ENCODE measurements around the gene DIAPH1. TPM values are rescaled to one million over a fixed set of nuclear protein-coding genes. Genes with fewer than 3 reads are reported as not detected.

Gene DIAPH1
- total RNA-seq, 3 donors from 2014 or later: 58.8 to 64.8 (median 63.6) TPM

- no peaks in the 10 kb centered on the region for H3K36me3 ChIP-seq
- no peaks in the 10 kb centered on the region for H3K9me3 ChIP-seq
- H3K27ac ChIP-seq: peak overlapping the region in 1 of 2 donors; percentile 41
- intact Hi-C loops (cut with DNase I; ENCODE audit: low total_unique reads): no loop called here
- H3K27me3 ChIP-seq: no peaks in the 10 kb centered on the region
- TF ChIP-seq CTCF (IDR thresholded peaks at IDR 0.05): no peak
- TF ChIP-seq POLR2A (IDR thresholded peaks at IDR 0.05): no peak
- TF ChIP-seq POLR2AphosphoS5 (IDR thresholded peaks at IDR 0.05): no peak
- H3K4me1 ChIP-seq: peaks cover 0 to 14% of the 10 kb centered on the region in 2 donors
- DNase-seq (ENCODE audit: low spot score in 2 of 2): no peak
- peak overlapping the region; percentile 71 to 78 (median 74) for H3K4me3 ChIP-seq
Observed at GRCh38 chr5:141477815-141478214, 141.0 kb downstream of the DIAPH1 start.

GRCh38 chr5:141477044-141477575 lies 141.7 kb downstream of the DIAPH1 start:
- Histone ChIP-seq H3K36me3 (no peaks in the 10 kb centered on the region), H3K9me3 (no peaks in the 10 kb centered on the region), H3K4me3 (peak overlapping the region; percentile 71 to 78 (median 74)), H3K27ac (peak overlapping the region; percentile 93 to 94), H3K27me3 (no peaks in the 10 kb centered on the region), H3K4me1 (peaks cover 0 to 14% of the 10 kb centered on the region in 2 donors)
- TF ChIP-seq CTCF (IDR thresholded peaks at IDR 0.05) (no peak), POLR2A (IDR thresholded peaks at IDR 0.05) (no peak), POLR2AphosphoS5 (IDR thresholded peaks at IDR 0.05) (no peak)
- no peak for DNase-seq (ENCODE audit: low spot score in 2 of 2)
- intact Hi-C loops (cut with DNase I; ENCODE audit: low total_unique reads): no loop called here

- H3K9me3 ChIP-seq: no peaks in the 10 kb centered on the region
- TF ChIP-seq CTCF (IDR thresholded peaks at IDR 0.05) (no peak), POLR2A (IDR thresholded peaks at IDR 0.05) (no peak), POLR2AphosphoS5 (IDR thresholded peaks at IDR 0.05) (peak in 1 of 3 donors; percentile 7)
- H3K27me3 ChIP-seq: no peaks in the 10 kb centered on the region
- peaks cover 0 to 14% of the 10 kb centered on the region in 2 donors for H3K4me1 ChIP-seq
- H3K27ac ChIP-seq: peak overlapping the region; percentile 93 to 94
- peak in 1 of 2 donors; percentile 54 for DNase-seq (ENCODE audit: low spot score in 2 of 2)
- intact Hi-C loops (cut with DNase I; ENCODE audit: low total_unique reads): no loop called here
- no peaks in the 10 kb centered on the region for H3K36me3 ChIP-seq
- peak overlapping the region; percentile 71 to 78 (median 74) for H3K4me3 ChIP-seq
Observed at GRCh38 chr5:141476132-141476911, 142.5 kb downstream of the DIAPH1 start.

DNA sequence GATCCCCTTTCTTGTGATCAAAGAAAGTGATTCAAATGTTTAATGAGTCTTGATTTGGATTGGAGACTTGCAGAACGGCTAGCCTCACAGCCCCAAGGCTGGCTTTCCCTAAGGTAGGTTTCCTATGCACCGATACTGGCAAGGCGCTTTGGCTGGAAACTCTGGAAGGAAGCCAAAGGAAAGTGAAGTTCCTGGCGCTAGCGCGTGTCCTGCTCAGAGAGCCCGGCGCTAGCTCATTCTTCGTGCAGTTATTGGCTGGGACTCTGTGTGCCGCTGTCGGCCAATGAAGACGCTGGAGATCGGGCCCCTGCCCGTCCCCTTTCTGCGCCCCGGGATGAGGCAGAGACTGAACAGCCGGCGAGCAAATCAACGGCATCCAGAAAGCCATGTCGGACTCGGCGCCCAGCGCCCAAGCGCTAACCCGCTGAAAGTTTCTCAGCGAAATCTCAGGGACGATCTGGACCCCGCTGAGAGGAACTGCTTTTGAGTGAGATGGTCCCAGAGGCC lies 143.1 kb downstream of the DIAPH1 start, which contains the start of gene PCDHGC3:
TSS of gene PCDHGC3 (plus strand) at position 342 of the 507 bp plus-strand sequence. CDS start at position 493, 151 bp downstream.
- intact Hi-C loops (cut with DNase I; ENCODE audit: low total_unique reads): no loop called here
- Histone ChIP-seq H3K36me3 (no peaks in the 10 kb centered on the region), H3K9me3 (no peaks in the 10 kb centered on the region), H3K27ac (peak within 1 kb of the TSS; percentile 93 to 94), H3K27me3 (no peaks in the 10 kb centered on the region), H3K4me1 (peaks cover 0 to 14% of the 10 kb centered on the region in 2 donors), H3K4me3 (peak within 1 kb of the TSS; percentile 71 to 78 (median 74))
- TF ChIP-seq POLR2AphosphoS5 (IDR thresholded peaks at IDR 0.05): peak; percentile 16 to 85 (median 72)
- peak; percentile 4 to 20 (median 20) for TF ChIP-seq CTCF (IDR thresholded peaks at IDR 0.05)
- no peak for TF ChIP-seq POLR2A (IDR thresholded peaks at IDR 0.05)
- peak; percentile 90 to 93 for DNase-seq (ENCODE audit: low spot score in 2 of 2)

DNA sequence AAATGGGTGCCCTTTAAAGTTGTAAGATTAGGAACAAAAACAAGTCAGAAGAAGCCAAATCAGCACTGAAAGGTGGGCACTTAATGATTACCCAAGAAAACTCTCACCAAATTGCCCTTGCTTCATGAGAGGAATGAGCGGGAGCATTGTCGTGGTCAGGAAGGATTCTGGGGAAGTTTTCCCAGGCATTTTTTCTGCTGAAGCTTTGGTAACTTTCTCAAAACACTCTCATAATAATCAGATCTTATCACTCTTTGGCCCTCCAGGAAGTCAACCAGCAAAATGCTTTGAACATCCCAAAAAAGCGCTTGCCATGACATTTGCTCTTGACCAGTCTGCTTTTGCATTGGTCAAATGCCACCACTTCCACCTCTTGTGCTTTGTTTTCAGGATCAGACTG lies 153.4 kb downstream of the DIAPH1 start:
- no peak overlapping the region for H3K27ac ChIP-seq
- H3K4me3 ChIP-seq: no peak overlapping the region
- H3K9me3 ChIP-seq: peaks cover 4 to 11% of the 10 kb centered on the region in 2 donors
- no peaks in the 10 kb centered on the region for H3K4me1 ChIP-seq
- TF ChIP-seq POLR2A (IDR thresholded peaks at IDR 0.05): no peak
- TF ChIP-seq CTCF (IDR thresholded peaks at IDR 0.05): no peak
- no peak for TF ChIP-seq POLR2AphosphoS5 (IDR thresholded peaks at IDR 0.05)
- intact Hi-C loops (cut with DNase I; ENCODE audit: low total_unique reads): no loop called here
- no peak for DNase-seq (ENCODE audit: low spot score in 2 of 2)
- no peaks in the 10 kb centered on the region for H3K27me3 ChIP-seq
- H3K36me3 ChIP-seq: no peaks in the 10 kb centered on the region

Measured in breast epithelium (tissue), 4 donors.